Left kidney (tissue), 2 donors: ENCODE measurements around the gene ST3GAL5. TPM values are rescaled to one million over a fixed set of nuclear protein-coding genes. Genes with fewer than 3 reads are reported as not detected.

Source experiments
- DNase-seq: peaks from one replicate; pipeline ENCODE4 v3.0.0-alpha.2; 2013
- polyA plus RNA-seq: library from polyadenylated mRNA; unstranded; fragments of 120-200 nt; gene quantifications from one replicate; pipeline ENCODE4 v1.2.1, GENCODE V29; 2013; ENCODE audit not compliant: insufficient read length

The ST3GAL5 gene
- polyA plus RNA-seq, 1 donor: 14.7 TPM

- no peak for DNase-seq
Observed at GRCh38 chr2:85806358-85807118, 82.3 kb downstream of the ST3GAL5 start.

DNA sequence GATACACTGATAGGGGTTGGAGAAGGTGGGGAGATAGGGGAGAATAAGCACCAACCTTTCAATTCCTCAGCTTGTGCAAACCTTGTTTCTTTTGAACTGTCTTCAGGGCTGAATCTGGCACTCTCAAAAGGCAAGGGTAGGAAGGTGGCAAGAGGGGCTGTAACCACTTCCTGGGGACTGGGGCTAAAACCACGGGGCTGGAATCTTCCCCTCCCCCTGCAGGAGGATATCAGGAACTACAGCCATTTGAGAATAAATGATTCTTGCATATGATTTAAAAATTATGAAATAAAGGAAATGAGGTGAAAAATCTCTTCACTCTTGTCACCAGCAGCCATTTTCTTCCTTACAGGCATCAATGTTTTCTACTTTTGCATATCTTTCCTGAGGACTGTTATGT is 84.2 kb downstream of the ST3GAL5 start:
- DNase-seq: no peak

DNA sequence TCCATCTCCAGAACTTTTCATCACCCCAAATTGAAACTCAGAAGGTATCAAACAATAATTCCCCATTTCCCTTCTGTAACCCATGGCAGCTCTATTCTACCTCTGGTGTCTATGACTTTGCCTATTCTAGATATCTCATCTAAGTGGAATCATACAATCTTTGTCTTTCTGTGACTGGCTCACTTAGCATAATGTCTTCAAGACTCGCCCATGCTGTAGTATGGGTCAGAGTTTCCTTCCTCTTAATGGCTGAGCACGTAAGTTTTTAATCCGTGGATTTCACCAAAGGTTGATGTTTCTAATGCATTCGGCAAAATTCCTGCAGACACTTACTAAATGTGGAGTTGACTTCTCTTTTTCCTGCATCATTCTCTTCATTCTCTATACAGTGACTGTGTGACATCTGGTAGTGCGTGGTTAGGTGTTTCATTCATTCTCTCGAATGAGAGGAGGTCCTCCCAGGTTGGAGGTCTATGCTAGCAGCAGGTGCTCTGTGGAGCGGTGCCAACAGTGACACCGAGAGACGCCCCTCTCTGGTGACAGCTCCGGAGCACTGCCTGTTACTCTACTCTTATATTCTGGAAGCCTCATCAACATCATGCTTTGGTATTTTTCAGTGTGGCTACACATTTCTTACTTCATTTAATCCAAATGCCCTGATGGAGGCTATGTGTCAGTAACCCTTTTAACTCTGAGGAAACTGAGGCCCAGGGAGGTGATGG is 84.9 kb downstream of the ST3GAL5 start:
- no peak for DNase-seq

- no peak for DNase-seq
Observed at GRCh38 chr2:85802354-85803103, 86.3 kb downstream of the ST3GAL5 start.

DNA sequence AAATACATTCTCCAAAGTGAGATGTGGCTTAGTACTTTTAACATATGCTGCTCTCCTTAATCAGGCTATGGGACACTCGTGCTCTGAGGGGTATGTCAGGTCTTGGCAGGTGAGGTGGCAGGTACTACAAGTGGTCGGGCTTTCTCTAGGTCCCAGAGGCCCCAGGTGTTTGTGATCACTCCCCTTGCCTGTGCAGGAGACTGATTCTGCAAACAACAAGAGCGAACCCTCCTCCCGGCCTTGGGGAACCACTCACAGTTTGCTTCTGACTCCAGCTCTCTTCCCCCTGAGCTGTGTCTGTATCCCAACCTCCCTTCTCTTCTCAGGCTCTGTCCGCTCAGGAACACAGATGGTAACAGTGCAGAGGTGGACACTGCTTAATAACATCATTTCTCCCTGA is 86.9 kb downstream of the ST3GAL5 start:
- no peak for DNase-seq

- DNase-seq: no peak
Observed at GRCh38 chr2:85800586-85800985, 88.2 kb downstream of the ST3GAL5 start.

GRCh38 chr2:85799215-85799956 is 89.4 kb downstream of the ST3GAL5 start:
- DNase-seq: no peak

DNA sequence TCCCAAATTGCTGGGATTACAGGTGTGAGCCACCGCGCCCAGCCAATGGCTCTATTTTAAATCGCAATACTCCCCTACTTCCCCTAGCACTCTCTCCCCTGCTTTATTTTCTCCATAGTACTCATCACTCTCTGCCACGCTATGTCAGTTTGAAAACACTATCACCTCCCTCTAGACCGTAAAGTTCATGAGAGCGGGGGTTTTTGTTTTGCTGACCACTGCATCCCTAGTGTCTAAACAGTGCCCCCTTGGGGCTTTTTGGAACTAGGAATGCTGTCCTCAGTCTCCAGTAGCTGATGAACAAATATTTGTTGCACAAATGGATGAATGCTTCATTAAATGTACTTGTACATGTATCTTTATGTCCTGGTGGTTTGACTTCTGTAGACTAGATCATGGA is 90.9 kb downstream of the ST3GAL5 start:
- DNase-seq: peak; percentile 37

DNA sequence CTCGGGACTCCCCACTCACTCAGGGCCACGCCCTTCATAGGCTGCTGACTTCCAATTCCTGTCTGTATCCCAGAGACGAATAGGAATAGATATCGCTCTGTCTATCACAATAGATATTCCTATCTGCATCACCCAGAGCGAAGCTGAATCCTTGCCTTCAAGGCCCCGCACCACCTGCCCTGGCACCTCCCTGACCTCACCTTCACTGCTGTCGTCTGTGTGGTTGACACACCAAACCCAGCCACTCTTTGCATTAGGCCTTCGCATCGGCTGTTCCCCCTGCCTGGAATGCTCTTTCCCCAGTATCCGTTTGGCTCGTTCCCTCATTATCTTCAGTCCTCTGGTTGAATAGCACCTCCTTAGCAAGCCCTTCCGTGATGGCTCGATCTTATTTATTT is 91.5 kb downstream of the ST3GAL5 start:
- DNase-seq: no peak

- DNase-seq: no peak
Observed at GRCh38 chr2:85796341-85797262, 92.2 kb downstream of the ST3GAL5 start.

GRCh38 chr2:85796046-85796340 is 92.8 kb downstream of the ST3GAL5 start:
- DNase-seq: no peak

DNA sequence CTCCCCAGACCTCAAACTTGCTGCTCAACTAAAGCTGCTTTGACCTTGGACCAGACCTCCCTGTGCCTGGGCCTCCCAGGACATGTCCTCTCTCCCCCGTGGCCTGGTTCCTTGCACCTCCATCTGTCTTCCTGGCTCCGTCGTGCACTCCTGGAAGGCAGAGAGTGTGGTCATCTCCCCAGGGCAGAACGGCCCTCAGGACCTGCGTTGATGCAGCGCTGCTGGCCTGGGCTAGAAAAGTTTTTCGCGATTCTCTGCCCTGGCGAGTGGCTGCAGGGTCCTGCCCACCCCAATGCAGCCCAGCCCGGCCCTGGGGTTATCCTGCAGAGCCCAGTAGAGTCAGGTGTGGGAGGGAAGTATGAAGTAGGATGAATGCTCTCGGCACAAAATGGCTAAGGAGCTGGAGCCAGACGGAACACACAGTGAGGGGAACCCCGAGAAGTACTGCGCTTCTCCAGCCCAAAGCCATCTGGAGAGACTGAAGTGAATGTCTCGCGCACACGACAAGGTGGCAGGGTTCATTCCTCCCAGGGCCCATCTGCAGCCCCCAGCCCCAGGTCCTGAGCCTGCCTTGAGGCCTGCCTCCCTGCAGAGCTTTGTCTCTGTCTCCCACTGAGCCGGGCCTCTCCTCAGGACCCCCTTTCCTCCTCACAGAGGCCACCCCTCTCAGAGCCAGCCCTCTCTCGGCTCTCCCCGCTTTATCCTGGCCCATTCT is 93.3 kb downstream of the ST3GAL5 start:
- no peak for DNase-seq

DNA sequence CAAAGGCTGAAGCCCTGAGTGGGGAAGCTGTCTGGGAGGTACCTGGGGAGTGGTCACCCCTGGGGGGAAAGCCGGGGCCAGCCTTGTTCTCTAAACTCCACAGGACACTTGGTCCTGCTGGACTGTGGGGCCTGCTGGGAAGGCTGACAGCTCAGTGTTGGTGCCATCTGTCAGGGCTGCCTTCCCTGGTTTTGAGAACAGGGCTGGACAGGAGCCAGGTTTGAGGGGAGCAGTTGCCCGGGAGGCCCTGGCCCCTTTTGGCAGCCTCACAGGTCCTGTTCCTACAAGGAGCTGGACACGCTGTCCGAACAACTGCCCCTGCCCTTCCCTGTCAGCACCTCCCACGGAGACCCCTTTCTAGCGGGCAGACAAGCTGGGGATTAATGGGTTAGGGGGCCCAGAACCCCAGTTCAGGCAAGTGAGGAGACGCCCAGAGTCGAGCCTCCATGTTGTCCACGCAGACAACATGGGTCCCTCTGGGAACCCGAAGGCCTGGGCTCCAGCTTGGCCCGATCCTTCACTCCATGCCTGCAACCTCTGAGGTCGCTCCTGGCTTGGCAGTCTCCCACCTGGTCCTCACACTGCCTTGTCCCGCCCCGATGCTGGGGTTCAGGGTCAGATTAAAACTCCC is 94.2 kb downstream of the ST3GAL5 start:
- DNase-seq: no peak

- no peak for DNase-seq
Observed at GRCh38 chr2:85794038-85794441, 94.8 kb downstream of the ST3GAL5 start.

DNA sequence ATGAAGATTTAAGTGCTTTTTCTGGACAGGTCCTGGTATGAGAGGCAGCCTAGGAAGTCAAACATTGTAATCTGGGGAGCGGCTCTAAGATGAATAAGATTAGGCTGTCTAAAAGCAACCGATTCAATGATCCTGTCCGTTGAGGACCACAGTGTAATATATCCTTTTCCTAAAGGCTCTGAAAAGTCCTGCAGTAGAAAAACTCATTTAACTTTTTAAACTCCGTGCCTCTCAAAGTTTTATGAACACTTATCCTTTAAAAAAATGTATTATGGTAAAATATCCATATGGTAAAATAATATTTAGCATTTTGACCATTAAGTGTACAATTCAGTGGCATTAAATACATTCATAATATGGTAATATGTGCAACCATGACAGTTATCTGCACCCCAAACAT is 95.2 kb downstream of the ST3GAL5 start:
- no peak for DNase-seq

DNA sequence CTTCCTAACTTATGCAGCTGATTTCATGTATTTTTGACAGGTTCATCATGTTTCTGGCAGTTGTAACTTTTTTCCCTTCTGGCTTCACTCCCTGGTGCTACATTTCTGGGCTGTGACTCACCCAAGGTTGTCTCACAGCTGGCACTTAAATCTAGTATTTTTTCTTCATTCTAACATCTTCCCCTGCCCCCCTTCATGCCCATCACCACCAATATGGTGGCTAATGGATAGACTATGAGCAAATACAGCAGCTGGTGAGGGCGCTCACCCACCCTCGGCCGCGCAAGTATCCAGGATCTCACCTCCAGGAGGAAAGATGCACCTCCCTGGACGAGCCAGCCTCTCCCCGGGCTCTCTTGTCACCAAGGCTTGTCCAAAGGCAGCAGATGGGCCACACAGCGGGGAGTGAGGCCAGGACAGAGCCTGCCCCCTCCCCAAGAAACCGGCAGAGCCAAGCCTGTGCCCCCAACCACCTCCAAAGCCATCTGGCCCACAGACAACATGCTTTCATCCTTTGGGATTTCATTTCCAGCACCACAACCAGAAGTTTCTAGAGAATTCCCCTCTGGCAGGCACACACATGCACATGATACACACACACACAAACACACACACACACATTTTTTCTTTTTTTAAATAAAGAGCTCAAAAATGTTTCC is 95.9 kb downstream of the ST3GAL5 start:
- DNase-seq: no peak

DNA sequence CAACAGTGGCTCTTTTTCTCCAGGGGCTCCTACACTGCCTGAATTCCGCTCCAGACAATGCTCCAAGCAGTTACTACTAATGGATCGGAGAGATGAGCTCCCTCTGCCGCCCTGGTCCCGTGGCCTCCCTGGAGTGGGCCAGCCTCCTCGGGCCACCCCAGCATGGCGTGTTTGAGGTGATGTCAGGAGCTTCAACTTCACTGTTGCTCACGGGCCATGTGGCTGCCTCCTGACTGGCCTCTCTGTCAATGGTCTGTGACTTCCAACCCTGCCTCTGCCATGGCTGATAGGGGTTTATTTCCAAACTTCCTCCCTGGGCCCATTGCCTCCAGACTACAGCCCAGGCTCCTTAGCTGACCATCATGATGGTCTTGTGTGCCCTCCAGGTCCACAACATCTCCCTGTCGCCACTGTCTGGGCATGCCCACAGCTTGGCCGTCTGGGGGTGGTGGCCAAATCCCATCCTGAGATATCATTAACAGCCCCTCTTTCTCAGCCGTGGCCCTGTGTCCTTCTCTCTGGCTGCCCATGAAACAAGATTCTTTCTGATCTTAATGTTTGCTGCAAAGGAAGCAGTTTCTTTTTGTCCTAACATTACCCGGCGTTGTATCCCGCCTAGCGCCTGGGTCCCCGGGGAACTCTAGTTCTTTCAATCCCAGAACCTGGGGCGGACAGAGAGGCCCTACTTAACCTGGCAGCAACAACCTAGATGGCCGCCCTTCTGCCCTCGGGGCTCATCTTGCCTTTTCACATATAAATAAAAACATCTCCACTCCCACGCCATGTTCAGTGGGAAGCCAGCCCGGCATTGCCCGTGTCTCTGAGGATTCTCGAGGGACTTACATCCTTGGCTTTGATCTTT is 96.9 kb downstream of the ST3GAL5 start:
- no peak for DNase-seq

DNA sequence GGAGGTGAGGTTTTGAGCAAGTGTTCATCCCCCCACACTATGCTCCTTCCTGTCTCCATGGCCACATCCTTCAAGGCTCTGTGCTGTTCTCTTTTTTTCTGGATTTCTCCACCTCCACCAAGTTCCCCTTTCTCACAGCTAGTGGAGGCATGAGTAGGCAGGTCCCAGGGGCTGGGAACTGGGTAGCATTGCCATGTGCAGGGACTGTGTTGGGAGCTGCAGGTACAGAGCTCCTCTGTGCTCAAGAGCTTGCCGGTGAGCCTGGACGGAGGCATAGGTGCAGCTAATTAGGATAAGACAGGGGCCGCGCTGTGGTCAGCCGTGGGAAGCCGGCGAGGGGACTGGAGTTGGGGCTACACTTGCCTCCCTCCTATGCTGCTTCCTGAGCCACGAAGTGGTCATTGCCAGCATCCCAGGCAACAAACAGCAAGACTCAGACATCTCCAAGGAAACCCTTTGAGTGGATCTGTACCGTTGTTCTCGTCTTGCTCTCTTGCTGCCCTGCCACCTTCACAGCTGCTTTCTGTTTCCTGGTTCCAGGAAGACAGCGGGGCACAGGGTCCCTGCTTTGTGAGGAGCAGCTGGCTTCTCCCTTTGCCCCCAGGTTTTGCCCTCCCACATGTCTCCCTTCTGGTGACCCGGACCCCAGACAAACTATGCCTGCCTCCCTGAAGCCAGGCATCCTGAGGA is 98.1 kb downstream of the ST3GAL5 start:
- DNase-seq: no peak
